GM19043 (cell line): Measurements from ENCODE around the gene MCF2L2.

Source experiments
- ATAC-seq: cut with Tn5 transposase; IDR thresholded peaks from one replicate; pipeline ENCODE4 v1.9.1; 2021; ENCODE audit warnings: low read depth; ENCODE audit not compliant: unreplicated experiment

MCF2L2 gene

DNA sequence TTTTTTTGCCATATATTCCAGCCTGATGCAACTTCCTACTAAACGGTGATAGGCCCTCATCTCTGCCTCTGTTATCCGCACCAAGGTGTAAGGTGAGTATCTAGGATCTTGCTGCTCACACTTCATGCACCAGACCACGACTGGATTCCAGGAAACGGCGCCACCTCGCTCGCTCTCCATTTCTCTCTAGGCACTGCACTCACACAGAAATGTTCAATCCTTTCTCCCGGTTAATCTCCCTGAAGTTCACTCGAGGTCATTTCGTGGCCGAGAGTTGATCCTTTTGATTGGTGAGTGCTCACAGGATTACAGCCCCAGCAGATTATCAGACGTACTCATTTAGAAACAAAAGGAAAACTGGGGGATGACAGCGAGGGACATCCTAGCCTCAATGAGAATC is 28.1 kb downstream of the MCF2L2 start:
- no peak for ATAC-seq

DNA sequence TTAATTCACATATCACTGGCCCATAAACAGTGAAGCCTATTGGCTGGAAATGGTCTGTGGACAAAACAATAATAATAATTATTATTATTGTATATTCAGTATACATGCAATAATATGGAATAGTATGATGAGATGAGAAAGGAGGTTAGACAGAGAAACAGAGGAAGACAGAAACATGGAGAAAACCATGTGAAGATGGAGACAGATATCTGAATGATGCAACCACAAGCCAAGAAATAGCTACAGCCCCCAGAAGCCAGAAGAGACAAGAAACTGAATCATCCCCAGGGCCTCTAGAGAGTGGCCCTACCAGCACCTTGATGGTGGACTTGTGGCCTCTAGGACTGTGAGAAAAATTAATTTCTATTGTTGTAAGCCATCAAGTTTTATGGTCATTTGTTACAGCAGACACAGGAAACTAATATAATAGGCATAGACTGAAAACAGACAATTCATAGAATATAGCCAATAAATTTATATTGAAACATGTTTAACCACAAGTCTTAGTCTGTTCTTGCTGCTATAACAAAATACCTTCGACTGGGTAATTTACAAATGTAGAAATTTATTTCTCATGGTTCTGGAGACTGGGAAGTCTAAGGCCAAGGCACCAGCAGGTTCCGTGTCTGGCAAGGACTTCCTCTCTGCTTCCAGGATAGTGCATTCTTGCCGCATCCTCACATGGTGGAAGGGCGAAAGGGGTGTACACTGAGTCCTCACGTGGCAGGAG is 31.6 kb downstream of the MCF2L2 start:
- ATAC-seq = no peak

DNA sequence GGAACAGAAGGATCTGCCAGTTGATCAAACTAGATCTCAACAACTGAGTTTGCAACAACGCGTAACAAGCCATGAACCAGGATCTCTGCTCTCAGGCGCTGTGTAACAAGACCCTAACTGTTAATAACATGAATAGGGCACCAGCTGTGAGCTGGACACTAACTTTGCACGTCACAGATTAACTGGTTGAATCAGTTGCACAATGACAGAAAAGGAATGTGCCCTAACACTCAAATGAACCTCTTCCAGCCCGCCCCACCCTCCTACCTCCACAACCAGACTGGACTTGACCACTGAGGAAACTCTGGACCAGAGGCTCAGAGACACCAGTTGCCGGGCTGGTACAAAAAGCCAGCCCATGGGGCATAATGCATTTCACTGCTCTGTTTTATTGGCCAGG is 34.3 kb downstream of the MCF2L2 start:
- ATAC-seq = no peak

DNA sequence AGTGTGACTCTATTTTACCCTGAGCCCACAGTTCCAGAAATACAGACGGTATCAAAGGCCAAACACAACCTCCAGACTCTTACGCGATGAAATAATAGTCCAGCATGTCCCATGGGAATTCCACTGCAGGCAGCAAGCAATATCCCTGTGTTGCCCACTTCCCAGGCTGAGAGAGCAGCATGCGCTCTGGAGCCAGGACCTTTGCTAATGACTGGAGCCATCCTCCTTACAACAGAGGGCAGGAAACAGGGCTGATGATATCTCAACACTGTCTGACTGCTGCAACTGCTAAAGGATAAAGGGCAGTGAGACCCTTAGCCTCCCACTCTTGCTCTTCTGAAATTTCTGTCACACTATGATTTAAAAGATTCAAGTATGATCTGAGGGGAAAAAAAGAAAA is 34.8 kb downstream of the MCF2L2 start:
- no peak for ATAC-seq

DNA sequence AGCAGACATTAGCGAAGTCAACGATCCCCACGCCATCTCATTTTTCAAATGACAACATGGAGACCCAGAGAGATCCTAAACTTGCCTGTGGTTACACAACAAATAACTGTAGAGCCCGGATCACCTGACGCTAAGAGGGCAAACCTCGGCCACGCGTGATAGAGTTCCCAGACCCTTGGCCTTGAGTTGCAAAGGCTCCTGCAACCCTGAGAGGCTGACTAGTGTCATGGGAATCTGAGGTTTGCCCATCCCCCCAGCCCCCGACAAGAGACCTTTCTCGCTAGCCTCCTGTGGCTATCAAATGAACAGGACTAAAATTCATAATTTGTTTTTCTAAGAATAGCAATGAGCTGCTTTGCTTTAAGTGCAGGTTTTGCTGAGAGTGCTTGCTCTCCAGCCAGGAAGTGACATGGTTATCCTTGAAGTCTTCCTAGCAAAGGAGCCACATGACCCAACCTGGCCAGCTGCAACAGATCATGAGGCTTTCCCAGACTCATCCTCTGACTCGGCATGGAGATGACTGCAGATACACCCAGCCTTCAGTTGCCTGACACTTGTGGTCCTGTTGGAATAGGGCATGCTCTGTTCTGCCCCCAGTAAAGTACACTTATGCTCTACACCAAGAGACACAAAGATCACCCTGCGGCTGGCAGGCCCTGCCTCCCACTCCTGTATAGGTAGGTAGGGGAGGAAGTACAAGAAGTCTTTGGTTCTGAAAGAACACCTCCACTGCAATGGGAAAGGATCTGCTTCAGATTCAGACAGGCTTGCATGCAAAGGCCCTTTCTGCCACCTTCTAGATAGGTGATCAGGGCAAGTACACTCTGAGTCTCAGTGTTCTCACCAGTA is 36.0 kb downstream of the MCF2L2 start:
- no peak for ATAC-seq

DNA sequence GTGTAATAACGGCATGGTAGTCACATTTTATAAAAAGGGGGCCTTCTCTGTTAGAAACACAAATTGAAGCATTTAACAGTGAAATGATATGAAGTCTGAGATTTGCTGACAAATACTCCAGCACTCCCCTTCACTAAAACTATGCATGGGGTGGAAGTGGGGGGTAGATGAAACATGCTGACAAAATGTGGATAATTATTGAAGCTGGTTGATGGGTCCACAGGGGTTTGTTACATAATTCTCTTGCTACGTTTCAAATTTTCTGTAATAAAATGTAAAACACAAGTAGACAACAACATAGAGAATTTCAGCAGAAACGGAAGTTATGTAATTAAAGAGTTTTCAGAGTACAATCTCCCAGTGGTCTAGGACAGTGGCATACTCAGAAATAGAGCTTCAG is 37.0 kb downstream of the MCF2L2 start:
- no peak for ATAC-seq

DNA sequence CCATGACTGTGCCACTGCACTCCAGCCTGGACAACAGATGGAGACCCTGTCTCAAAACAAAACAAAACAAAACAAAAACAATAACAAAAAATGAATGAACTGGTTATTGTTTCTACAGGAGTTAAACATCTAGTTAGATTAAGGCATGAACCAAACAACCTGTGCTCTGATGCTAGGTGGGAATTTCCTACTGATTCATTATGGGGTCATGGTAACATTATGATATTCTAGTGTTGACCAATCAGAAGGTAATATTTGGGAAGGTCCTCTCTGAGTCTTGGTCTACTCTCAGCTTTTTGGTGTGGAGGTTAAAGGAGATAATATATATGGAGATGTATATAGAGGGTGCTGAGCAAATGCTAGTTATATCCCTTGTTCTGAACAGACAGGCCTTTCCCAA is 37.6 kb downstream of the MCF2L2 start:
- no peak for ATAC-seq

DNA sequence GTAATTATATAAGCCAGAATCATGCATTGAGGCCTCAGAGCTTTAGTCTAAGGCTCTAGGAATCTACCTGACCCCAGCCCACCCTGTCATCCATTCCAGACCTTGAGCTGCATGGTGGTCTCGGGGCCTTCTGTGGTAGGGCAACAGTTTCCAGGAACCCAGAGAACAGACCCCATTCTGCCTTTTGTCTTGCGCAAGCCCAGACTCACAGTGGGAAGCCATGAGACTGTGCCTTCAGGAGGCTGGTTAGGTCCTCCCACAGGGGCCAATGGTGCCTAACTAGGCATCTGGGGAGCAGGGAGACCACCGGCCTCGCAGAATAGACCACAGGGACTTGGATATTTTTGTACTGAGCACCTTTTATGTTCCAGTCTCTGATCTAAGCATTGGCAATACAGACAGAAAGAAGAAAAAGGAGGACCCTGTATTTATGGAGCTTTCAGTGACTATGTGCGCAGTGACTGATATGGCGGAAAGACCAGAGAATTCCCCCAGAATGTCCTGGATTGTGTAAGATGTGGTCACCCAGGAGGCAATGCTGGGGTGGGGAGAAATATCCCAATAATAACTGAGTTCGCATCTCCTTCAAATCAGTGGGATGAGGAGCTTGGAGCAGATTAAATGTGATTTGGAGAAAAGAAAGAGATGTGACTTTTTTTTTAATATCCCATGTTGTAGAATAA is 40.1 kb downstream of the MCF2L2 start:
- ATAC-seq = no peak

DNA sequence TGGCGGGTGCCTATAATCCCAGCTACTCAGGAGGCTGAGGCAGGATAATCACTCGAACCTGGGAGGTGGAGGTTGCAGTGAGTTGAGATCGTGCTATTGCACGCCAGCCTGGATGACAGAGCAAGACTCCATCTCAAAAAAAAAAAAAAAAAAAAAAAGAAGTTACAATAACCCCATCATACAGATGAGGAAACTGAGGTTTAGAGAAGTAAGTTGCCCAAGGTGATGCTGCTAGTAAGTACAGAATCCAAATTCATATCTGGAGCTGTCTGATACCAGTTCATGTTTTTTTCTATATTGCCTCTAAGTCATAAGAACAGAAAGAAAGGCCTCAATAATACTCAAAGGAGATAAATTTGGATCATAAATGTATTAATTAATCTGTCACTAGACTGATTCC is 40.6 kb downstream of the MCF2L2 start:
- ATAC-seq = no peak

DNA sequence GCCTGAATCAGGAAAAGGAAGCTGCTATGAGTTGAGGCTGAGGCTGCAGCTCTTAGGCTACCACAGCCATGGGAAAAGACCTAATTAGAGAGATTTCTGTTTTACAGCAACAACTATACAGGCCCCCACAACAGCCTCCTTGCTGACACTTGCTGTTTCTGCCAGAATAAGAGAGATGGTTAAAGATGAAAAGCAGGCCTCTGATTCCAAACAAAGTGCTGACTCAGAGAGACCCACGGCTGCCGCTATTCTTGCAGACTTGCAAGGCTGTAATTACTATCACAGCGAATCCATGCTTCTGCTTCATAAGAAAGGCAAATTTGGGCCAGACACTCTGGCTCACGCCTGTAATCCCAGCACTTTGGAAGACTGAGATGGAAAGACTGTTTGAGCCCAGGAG is 41.8 kb downstream of the MCF2L2 start:
- ATAC-seq = no peak

DNA sequence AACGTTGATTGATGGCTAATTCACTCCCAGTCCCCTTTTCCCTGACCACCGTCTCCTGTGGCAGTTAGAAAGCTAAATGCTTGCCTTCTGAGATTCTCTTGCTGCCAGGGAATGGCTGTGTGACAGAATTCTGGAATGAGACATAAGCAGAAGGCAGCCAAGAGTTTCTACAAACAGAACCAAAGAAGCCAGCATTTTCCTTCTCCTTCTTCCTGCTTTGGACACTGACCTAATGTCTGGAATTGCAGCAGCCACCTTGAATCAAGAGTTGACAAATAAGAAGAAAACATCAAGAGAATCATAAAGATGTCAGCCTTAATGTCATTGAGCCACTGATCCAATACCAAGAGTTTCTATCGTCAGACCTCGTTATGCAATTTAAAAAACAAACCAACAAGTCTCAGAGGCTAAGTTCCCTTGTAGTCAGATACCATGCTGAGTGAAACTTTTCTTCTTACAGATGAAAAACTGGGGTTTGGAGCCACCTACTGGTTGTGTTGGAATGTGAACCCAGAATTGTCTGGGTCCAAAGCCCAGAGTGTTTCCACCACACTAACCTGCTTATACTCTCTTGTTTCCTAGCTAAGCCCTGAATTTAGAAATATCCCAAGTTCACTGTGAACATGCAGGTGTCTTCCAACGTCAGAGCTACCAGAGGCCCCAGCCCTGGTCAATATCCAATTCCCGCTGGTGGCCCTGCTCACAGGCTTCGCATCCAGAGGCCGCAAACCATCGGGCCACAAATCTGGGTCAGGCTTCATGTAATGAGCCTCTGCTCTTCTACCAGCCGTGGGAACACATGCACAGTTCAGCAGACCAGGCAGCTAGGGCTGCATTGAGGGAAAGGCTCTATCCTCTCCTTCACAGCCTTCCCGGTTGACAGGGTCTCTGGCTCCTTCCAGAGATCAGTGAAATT is 42.5 kb downstream of the MCF2L2 start:
- no peak for ATAC-seq

DNA sequence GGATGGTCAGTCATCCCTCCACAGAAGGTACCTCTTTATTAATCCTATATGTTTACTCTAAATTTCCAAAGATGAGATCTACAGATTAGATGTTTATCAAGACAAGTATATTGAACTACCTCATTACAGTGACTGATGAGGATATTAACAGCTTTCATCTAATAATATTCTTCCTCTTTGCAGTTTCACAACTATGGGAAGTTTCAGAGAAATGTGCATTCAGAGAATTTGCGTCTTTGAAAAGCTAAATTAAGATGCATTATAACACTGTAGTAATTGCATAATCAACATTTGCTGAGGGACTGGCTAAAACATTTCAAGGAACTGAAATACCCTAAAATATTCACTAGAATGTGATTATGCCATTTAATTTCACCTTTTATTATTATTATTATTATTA is 46.7 kb downstream of the MCF2L2 start:
- ATAC-seq = no peak

DNA sequence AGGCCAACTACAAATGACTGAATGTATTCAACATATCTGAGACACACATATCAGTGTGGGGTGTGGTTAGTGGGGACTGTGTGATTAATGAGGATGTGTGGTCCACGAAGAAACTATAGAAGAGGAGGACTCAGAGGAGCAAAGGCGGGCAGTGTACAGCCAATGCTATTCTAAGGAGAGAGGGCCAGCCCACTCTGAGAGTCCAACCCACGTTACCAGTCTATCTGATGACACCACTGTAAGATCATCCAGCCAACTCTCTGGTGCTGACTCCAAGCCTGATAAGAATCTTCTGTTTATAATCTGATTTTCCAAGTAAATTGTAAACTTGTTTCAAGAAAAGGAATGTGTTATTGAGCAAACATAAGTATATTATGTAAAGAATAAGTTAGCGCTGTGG is 47.2 kb downstream of the MCF2L2 start:
- no peak for ATAC-seq

DNA sequence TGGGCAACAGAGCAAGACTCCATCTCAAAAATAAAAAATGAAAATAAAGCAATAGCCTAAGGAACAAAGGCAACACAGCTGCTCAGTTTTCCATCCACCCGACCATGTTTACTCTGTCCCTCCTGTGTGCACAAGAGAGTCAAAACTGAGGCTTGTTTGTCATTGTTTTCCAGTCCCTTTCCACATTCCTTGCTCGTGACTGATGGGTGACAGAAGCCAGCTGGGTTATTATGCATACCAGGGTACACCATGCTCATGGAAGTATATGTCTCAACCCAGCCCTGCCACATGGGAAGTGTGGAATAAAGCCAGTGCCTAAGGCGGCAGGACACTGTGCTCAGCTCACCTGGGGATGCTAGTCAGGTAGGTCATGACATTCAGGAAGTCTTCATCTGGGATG is 49.5 kb downstream of the MCF2L2 start:
- no peak for ATAC-seq

DNA sequence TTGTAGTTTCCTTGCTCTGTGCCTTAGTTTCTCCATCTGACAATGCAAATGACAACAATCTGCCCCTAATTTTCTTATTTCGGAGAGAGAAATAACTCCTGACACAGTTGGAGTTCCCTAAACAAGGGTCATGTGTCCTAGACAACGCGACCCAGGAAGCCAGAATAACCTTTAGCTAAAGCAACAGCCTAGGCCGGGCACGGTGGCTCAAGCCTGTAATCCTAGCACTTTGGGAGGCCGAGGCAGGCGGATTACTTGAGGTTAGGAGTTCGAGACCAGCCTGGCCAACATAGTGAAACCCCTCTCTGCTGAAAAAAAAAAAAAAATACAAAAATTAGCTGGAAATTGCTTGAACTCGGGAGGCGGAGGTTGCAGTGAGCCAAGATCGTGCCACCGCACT is 49.9 kb downstream of the MCF2L2 start:
- no peak for ATAC-seq

DNA sequence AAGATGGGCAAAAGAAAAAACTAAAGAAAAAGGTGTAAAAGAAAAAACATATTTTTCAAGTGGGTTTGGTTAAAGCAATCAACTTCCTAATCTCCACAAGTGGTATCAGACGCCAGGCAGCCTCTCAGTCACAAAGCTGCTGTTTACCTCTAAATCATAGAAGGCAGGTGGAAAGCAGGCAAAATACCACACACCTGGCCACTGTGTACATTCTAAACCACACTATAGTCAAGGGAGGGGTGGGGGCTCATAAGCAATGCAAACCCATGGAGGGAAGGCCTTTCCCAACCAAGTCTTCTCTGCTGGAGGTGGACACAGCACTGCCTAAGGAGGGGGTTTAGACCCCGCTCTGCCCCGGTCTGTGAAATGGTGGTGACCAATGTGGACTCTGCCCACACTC is 50.4 kb downstream of the MCF2L2 start:
- no peak for ATAC-seq

DNA sequence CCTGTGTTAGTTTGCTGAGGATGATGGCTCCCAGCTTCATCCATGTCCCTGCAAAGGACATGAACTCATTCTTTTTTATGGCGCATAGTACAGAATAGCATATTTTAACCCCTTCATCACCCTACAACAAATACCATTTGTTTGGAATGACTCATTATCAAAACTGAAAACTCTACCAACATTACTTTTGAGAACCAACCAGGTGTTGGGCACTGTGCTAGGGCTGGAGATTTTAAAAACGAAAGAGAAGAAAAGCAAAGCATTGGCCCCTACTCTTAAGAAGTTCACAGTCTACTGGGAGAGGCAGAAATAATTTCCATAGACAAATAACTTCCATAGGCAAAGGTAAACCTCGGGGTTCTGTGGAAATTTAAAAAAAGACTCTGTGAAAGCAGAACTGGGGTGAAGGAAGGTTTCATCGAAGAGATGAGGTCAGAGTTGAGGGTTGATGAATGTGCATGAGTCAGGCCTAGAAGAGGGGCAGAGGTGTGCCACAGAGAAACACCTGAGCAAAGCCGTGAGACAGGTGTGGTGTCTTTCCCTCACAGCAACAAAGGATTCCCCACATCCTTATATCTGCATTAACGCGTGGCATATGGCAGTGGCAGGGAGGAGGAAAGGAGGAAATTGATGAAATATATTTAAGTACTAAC is 51.0 kb downstream of the MCF2L2 start:
- no peak for ATAC-seq

DNA sequence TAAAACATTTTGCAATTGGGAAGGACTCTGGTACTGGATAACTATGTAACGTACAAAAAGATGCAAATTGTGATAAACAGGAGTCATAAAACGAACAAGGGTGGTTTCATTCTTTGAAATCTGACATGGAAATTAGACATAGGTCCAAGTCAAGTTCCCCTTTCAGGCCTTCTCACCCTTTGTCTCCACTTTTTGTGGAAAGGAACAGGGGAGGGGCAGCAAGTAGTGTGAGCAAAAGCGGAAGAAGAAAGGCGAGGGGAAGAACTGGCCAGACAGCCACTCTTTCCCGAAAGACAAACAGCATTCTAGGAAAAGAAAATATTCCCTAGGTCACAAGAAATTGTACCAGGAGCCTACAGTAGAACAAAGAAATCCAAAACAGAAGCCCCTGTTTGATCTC is 52.6 kb downstream of the MCF2L2 start:
- no peak for ATAC-seq

DNA sequence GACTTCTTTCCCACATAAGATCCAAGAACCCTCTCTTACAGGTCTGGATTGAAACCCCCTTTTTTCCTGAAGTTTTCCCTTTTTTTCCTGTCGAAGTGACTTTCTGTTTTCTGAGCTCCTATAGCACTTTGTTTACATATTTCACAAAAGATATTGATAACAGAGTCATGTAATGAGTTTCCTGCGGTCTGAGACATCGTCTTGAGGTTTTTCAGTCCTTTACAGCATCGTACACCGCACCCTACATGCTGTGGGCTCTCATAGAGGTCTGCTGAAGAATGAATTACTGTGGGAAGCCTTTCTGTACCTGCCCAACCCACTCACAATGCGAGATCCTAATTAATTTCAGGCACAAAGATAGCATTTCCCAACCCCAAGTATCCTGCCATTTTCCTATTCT is 53.1 kb downstream of the MCF2L2 start:
- ATAC-seq = no peak

DNA sequence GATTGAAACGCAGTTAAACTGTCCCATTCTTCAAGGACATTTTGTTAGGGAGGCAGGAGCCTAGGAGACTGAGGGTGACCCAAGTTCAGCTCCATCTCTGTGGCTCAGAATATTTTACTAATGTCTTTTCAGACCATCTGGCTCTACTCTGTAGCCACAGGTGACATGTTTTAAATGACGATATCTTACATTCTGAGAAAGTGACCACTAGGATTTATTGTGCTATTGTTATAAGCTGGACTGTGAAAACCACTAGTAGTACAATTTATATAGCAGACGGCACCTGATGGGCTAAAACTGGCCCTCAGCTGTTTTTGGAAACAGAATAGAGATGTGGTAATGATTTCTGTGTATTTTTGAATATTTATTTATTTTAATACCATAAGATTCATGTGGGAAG is 55.5 kb downstream of the MCF2L2 start:
- no peak for ATAC-seq
